GM19467 (cell line): ENCODE results near the gene ATP6V0E1.
"Not testable (repeated sequence)": the region's sequence is repeated elsewhere in the genome, so short reads cannot be mapped to it uniquely, and the experiment has no call there.

ENCODE experiments used
- ATAC-seq: cut with Tn5 transposase; IDR thresholded peaks from one replicate; pipeline ENCODE4 v1.9.1; 2021; ENCODE audit warnings: mild to moderate bottlenecking, moderate library complexity; ENCODE audit not compliant: unreplicated experiment

ATP6V0E1 gene

DNA sequence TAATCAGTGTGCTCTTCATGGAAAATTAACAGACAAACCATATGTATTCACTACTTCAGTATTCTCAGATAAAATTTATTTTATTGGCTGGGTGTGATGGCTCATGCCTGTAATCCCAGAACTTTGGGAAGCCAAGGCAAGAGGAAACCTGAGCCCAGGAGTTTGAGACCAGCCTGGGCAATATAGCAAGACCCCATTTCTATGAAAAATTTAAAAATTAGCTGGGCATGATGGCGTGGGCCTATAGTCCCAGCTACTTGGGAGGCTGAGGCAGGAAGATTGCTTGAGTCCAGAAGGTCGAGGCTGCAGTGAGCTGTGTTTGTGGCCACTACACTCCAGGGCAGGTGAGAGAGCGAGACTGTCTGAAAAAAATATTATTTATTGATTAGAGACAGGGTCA lies 49.2 kb downstream of the ATP6V0E1 start:
- no peak for ATAC-seq

DNA sequence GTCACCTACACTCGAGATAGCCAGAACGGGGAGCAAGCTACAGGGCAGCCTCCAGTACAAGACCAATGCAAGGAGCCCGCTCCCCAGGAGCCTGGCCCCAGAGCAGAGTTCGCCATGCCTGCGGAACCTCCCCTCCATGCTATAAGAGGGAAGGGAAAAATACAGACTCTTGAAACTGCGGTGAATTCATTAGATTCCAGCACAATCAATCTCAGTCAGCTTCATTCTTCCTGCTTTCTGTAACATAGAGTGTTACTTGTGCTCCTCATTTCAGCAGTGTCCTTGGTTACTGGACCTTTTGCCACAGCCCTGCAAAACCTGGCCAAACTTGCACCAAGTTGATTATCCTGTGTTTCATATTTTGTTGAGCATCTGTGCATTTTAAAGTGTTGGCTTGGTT lies 50.4 kb downstream of the ATP6V0E1 start:
- no peak for ATAC-seq

DNA sequence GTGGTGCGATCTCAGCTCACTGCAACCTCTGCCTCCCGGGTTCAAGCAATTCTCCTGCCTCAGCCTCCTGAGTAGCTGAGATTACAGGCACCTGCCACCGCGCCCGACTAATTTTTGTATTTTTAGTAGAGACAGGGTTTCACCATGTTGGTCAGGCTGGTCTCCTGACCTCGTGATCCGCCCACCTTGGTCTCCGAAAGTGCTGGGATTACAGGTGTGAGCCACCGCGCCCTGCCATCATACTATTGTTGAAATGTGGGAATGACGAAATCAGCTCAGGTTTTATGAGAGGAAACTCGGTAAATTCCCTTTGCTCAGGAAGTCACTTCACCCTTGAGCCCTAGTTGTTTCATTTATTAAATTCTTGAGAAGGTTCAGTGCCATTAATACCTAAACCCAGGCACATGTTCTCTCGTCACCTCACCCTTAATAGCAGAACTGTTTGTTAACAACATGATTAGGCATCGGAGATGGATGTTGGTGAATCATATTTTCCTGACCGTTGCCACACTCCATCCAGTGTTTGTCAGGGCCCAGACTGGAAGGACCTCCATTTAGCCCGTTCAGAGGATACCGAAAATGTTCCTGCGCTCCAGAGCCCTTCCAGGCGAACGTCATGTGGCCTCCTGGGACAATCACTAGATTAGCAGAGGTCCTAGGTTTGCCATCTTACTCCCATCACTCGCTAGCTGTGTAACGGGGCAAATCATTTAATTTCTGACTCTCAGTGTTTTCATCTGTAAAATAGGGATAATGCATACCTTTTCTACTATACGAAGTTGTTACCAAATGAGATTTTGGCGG lies 52.5 kb downstream of the ATP6V0E1 start:
- peak; percentile 49 for ATAC-seq

DNA sequence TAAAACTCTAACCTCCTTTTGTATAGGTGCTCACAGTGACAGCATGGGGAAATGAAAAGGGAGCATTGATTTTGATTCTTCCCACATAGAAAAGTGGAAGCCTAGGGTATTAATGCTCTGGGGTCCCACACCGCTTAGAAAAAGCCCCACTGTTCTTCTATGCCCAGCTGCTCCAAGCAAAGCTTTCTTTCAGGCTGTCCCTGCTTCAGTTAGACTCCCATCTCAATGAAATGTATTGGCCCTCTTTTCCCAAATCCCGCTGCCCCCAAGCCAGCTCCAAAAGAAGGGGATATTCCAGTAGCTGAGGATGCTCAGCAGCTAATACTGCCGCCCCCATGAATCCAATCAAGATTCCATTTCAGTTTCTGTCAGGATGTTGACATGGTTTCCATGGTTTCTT lies 55.6 kb downstream of the ATP6V0E1 start:
- ATAC-seq: no peak

DNA sequence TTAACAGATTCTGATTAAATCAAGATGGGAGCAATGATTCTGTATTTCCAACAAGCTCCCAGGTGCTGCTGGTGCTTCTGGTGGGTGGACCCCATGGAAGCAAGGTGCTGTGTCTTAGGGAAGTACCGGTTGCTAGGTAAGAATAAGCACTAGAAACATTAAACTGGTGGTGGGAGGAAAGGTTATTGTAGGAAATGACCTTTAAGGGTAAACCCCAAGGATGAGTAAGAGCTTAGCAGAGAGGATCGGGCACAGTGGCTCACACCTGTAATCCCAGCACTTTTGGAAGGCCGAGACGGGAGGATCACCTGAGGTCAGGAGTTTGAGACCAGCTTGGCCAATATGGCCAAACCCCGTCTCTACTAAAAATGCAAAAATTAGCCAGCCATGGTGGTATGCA lies 56.4 kb downstream of the ATP6V0E1 start:
- ATAC-seq: no peak

DNA sequence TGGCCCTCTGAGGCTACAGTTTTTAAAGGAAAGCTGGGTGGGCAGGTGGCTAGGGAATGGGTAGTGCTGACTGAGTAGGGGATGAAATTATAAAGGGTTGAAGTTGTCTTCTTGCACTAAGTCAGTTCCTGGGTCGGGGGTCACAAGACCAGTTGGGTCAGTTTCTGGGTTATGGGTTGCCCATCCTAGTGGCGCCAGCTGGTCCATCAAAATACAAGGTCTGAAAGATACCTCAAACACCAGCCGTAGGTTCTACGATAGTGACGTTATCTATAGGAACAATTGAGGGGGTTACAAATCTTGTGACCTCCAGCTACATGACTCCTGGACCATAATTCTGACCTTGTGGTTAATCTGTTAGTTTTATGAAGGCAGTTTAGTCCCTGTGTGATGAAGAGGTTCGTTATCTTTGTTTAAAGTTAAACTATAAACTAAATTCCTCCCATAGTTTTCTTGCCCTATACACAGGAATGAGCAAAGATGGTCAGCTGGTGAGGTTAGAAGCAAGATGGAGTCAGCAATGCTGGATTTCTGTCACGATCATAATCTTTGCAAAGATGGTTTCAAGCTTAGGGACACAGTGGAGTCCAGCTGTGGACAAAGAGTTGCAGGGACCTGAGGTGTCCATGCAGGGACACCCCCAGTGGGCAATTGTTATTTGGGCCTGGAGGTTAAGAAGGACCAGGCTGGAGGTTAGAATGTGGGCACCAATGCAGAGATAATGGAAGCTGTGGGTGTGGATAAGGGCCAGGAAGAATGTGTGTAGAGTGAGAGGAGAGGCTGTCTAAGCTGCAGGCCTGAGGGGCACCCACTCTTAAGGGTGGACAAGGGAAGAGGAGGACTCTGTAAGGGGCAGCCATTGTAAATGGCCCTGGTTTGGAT lies 58.6 kb downstream of the ATP6V0E1 start:
- no peak for ATAC-seq

DNA sequence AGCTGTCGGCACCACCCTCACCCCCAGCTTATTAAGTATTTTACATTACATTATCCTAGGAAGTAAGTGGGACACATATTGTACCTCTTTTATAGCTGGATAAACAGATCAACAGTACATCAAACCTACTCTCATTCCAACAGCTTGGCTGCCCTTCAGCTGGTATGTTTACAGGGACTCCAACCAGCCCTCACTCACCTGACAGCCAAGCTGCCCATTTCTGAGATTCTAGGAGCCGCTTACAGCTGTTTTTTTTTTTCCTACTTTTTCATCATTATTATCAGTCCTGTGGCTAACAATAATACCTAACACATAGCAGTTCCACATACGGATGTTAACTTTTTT lies 59.2 kb downstream of the ATP6V0E1 start:
- no peak for ATAC-seq

DNA sequence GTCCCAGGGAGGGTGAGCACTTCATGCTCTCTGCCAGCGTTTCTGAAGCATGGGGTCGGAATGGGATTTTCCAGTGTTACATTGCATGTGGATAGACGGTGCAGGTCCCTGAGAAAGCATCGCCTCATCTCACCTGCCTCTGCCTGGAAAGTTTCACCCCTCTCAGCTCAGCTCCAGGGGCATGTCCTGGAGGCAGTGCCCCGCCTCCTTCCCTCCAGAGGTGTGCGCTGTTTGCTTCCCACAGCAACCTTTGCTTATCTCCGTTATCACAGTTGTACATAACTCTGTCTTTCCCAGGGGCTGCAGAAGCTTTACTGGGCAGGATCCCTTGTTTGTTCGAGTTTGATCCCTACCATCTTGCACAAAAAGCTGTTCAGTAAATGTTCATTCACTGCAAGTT lies 61.9 kb downstream of the ATP6V0E1 start:
- ATAC-seq: no peak

DNA sequence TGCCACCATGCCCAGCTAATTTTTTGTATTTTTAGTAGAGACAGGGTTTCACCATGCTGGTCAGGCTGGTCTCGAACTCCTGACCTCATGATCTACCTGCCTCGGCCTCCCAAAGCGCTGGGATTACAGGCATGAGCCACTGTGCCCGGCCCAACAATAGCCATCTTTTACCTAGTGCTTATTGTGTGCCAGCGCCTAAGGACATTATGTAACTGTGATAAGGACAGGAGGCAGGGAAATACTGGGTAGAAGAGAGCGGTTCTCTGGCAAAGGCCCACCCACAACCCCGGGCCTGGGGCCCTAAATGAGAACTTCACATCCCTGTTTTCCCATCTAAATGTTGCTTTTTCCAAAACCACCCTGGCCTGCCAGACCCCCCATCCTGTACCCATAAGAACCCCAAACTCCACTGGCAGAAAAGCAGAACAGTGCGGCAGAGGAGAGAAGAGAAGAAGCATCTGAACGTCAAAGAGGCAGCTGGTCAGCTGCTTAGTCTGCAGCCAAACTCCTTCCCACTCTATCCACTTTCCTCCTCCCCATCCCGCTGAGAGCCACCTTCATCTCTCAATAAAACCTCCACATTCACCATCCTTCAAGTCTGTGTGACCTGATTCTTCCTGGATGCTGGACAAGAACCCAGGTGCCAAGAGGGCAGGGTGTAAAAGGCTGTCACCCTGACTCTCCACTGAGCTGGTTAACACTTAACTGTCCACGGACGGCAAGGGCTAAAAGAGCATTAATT lies 63.7 kb downstream of the ATP6V0E1 start:
- not testable (repeated sequence) for ATAC-seq

DNA sequence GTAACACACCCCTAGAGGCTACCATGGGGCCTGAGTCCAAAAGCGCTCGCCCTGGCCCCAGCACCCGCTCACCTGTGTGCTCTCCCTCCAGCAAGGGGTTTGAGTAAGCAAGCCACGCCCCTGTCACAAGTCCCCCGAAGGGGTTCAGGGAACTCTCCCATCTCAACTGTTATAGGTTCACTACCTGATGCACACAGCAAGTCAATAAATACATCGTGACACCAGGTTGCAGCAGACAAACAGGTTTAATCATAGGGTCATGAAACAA lies 64.2 kb downstream of the ATP6V0E1 start:
- no peak for ATAC-seq

DNA sequence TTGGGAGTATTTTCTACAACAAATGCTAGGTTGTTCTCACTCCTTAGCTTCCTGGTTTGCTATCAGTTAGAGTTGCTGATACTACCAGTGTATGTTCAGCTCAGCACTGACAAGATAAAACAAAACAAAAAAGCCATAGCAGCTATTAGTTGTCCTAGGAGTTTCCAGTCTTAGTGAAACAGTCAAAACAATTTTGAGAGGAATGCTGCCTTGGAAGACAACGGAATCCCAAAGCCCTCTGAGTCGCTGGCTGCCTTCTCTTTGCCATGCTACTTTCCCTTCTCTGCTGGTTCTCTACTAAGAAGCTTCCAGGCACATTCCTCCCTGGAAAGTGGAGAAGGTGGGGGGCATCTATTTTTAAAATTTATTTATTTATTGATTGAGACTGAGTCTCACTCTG lies 67.2 kb downstream of the ATP6V0E1 start:
- ATAC-seq: no peak

DNA sequence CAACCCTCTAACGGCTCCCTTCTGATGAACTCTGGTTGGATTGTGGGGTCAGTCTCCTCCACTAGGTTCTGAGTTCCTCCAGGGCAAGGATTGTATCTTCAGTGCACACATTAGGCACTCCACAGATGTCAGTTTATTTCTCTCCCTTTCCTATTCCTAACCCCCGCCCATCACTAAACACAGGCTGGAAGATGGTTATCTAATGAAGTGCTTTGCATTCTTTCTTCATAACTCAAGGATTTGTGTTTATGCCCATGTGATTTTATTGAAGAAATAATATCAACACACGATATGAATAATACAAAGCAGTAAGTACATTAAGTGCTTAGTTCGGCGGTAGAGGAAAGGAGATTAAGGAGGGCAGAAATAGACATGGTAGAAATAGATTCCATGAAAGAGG lies 68.2 kb downstream of the ATP6V0E1 start:
- ATAC-seq: no peak

DNA sequence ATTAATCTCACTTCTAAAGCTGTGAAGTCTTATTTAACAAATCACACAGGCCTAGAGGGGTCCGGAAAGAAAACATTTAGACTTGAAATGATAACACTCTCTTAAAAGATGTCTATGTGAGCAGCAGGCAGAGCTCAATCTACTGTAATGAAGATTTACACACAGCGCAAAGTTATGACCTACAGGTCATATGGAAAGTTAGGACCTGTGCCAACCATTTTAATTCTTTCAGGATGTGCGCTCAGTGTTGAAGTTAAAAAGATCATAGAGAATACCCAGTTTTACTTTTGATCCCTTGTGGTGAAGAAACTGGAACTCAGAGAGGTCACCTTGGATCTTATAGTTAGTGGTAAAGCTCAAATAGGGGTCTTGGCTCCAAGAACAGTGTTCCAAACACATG lies 69.5 kb downstream of the ATP6V0E1 start:
- ATAC-seq: no peak

DNA sequence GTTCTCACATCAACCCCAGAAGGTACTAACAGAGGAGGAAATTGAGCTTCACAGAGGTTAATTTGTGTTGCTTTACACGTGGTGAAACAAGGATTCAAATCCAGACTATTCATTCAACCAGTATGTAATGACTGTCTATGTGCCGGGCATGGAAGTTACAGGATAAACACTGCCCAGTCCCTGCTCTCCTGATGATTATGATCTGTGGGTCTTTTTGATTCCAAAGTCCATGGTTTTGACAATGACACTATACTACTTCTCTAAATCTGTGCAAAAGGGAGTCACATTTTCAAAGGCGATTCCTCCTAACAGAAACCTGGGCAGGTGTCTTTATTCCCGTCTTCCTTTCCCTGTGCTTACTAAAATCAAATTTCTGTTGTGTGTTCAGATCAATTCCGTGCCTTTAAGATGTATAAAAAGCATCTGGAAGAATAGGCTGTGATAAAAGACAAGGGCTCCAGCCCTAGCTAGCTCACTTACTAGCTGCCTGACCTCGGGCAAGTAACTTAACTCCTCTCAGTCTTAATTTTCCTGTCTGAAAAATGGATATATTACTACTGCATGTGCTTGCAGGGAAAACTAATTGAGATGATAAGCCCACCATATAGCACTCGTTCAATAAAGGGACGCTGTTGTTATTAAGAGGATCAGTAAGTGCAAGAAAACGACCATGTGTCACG lies 71.6 kb downstream of the ATP6V0E1 start:
- ATAC-seq: no peak

DNA sequence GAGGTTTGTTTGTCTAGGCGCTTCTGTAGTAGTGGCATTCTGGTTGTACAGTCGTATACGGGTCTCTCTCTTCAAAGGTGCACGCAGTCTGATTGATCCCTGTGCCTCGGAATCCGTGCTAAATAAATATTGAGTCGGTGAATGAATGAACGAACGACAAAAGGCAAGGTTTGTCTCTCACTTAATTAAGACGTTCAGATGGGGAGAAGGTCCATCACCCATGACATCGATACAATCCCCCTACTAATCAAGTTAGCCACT lies 72.1 kb downstream of the ATP6V0E1 start:
- peak; percentile 3 for ATAC-seq

DNA sequence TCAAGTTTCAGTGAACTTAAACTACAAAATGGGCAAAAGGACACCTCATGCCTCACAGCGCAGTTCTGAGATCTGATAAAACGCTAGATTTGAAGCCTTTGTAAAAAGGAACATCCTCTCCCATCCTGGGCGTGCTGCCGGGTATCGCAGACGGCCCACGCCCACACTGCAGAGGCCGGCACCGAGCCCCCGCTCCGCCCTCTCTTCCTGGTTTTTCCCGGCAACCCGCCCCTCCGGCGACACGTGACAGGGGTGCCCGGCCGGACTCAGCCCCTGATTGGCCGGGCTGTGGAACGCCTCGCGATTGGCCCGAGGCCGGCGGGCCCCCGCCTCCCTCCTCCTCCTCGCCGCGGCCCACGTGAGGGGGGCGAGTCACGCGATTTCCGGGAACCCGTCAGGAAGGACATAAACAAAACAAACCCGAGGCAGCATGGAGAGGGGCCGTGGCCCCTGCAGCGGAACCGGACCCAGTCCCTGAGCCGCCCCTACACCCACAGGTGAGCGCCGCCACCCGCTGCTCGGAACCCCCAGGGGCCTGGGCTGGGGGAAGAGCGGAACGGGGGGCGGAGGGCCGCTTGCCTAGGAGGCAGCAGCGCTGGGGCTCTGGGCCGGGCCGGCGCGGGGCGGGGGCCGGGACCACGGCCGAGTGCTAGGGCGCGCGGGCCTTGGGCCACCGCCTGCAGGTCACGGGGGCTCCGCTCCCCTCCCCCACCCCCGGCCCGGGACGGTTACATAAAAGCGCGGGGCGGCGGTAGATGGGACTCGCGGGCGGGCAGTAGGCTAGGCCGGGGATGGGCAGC lies 72.6 kb downstream of the ATP6V0E1 start, which contains the start of gene CREBRF:
CREBRF (plus strand) TSS at position 370 of the 800 bp plus-strand sequence. CDS start 24,424 bp downstream, outside the sequence.
- peak; percentile 69 for ATAC-seq

DNA sequence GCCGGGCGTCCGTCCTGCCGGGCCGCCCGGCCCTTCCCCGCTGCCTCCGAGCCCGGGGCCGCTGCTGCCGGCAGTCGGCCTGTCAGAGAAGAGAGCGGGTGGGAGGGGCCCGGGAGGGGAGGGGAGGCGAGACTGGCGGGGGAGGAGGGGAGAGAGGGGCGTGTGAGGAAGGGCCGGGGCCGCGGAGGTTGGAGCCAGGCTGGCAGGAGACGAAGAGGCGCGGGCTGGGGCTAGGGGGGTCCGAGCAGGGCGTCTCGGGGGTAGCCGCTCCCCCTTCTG lies 73.2 kb downstream of the ATP6V0E1 start:
- ATAC-seq: peak; percentile 11

DNA sequence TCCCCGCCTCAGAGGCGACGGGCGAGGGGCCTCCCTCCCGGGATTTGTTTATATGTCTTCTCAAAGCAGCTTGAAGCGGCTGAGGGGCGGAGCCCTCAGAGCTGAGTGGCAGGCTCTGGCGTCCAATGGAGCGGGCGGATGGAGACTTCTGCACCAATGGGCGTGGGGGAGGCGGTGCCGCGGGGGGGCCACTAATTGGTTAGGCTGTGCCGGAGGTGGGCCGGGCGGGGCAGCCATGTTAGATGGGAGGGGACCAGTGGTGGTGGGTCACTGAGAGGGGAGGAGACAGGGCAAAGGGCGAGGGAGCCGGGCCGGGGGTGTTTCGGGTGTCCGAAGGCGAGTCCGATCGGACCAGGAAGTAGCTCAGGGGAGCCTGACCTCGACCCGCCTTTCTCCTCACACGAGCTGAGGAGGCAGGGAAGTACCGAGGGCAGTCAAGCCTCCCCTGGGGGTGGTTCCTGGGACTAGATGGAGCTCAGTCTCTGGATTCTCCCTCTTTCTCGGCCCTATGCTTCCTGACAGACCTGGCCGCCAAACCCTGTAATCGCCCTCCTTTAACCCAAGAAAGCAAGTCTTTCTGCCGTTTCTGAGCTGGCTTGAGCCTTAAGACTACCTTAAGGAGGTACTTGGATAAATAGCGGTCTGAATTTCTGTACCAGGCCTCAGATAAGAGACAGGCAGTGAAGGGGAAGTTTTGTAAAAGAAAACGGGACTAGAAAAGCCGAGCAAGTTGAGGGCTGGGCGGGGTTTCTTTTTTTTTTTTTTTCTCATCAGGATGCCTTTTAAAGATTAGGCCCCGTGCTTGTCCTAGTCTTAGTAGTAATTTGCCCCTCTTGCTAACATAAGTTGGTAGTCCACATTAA lies 73.7 kb downstream of the ATP6V0E1 start:
- ATAC-seq: peak; percentile 67

DNA sequence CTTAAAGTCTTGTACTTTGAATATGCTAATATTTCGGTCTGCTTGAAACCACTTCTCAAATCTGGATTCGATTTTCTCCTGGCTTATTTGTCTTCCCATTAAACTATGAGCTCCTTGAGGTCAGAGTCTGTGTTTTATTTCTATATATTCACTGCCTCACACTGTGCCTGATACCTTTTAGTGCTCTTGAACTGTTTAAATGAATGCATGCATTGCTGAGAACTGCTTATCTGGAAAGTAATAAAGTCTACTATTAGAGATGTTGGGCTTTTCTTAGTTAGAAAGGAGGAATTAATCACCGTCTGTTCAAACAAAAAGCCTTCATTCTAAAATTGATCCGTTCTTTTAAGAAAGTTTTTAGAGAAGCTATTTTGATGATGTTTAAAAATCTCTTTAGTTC lies 78.6 kb downstream of the ATP6V0E1 start:
- ATAC-seq: no peak

DNA sequence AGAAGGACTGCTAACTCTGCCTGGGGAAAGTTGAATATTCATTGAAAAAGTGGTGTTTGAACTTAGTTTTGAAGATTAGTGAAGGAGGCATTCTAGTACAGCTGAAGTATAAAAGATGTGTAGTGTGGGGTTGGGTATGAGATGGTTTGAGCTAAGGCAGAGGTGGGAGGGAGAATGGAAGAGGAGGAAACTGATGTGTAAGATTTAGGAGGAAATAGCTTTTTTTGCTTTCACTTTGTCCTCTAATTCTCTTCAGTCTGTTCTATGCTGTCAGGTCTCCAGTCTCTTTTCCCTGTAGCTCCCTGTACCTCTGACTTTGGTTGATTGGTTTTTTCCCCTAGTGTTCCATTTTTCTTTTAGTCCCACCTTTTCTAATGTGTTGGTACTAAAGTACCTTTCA lies 81.6 kb downstream of the ATP6V0E1 start:
- ATAC-seq: peak; percentile 54
